Stromal cell of bone marrow (primary cell): ENCODE measurements around the gene DCAF12.
"Not testable (repeated sequence)": the region's sequence is repeated elsewhere in the genome, so short reads cannot be mapped to it uniquely, and the experiment has no call there.

ENCODE experiments used
- DNase-seq: peaks from one replicate; pipeline ENCODE4 v3.0.0-alpha.2; 2012; ENCODE audit warnings: low read depth

Gene DCAF12

DNA sequence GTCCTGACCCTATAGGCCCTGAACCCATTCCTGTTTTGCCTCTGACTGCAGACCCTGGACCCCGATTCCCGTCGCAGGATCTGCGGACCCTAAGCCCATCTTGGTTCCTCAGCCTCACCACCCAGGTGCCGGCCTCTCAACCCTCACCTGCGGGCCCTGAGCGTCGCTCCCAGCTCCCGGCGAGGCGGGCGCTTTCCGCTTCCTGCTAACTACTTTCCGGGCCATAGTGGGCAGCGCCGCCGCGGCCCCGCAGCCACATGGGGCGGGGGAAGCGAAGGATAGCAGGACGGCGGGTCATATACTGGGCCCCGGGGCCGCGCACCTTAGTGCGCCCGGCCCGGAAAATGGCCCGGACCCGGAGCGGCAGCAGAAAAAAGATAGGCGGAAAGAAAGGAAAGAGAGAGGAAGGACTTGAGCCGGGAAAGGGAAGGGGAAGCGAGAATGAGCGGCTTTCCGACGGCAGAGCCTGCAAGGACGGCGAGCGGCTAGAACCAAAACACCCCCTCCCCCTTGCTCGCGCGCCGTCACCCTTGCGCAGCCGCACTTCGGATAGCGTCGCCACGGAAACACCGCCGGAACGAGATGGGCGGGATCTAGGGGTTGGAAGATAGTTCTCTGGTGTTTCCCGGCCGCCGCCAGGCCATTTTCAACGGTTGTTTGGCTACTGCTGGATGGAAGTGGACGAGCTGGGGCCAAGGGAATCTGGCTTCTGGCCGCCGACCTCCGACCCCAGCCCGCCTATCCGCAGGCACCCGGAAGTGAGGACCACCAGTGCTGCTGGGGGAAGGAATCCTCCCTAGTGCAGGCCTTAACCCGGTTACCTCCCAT is at the start of gene DCAF12:
Gene DCAF12 (minus strand): TSS at position 492 of the 828 bp plus-strand sequence. CDS start 267 bp downstream, at position 225.
- DNase-seq = peak; percentile 86

DNA sequence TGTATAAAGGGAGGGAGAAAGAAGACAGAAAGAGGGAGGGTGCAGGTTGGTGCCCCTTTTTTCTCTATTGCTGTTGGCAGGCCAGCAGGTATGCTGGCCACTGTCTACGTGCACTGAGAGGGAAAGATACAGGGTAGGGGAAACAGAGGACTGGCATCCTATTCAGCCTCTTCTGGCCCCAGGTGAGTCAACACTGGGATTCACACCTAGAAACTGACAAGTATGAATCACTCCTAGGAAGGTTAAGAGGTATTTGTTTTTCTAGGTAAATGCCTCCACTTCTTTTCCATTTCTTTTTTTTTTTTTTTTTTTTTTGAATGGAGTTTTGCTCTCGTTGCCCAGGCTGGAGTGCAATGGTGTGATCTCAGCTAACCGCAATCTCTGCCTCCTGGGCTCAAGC is 49.6 kb upstream of the DCAF12 start:
- DNase-seq = no peak

DNA sequence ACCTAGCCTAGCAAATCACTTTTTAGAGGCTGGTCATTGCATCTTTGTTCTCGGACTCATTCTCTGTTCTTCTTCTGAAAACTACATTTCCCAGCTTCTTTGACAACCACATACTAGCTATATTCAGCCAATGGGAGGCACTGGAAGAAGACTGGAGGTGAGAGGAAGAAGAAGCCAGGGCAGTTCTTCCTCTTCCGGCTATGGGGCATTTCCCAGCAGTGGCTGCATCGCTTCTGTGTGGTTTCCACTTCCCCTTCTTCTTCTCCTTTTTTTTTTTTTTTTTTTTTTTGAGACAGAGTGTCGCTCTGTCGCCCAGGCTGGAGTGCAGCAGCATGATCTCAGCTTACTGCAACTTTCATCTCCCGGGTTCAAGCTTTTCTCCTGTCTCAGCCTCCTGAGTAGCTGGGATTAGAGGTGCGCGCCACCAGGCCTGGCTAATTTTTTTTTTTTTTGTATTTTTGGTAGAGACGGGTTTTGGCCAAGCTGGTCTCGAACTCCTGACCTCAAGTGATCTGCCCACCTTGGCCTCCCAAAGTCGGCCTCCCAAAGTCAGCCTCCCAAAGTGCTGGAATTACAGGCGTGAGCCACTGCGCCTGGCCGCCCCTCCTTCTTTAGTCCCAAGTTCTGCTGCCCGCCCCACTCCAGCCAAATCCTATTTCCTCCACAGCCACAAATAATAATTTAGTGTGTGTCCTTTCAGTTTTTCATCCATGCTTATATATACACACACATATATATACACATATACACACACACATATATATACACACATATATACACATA is 45.4 kb upstream of the DCAF12 start:
- DNase-seq = no peak

DNA sequence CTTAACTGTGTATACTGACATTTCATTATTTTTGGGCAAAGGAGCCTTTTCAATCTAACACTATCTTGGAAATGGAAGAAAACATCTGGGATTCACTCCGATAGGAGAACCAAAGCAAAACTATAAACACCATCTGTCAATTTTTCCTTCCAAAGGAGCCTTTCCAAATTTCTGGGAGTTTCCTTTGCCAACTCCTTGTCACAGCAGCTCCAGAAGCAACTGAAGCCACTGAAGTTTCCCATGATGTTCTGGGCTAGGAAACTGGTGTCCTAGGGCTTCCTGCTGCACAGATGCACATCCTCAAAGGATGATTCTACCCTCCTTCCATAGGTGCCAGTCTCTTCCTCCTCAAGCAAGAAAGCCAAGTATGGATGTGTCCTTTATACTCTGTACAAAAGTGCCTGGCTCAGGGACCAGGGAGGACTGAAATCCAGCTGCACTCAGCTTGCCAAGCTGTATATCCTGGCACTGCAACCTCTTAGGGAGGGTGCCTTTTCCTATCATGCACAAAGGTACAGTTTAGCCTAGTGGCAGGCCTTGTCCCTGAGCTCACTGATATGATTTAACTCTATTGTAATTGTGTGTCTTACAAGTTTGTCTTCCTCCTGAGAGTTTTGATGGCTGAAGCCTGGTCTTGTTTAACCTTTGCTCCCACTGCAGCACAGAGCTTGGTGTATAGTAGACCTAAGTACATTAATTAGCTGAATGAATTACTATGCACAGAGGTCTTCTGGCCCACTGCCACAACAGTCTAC is 43.9 kb upstream of the DCAF12 start:
- DNase-seq = no peak

DNA sequence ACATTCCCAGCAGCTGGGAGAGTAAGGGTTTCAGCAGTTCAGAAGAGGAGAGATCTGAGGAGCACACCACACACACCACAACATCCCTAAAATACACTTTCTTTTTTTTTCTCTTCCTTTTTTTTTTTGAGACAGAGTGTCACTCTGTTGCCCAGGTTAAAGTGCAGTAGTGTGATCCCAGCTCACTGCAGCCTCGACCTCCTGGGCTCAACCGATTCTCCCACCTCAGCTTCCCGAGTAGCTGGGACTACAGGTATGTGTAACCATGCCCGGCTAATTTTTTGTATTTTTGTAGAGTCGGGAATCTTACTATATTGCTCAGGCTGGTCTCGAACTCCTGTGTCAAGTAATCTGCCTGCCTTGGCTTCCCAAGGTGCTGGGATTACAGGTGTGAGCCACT is 42.6 kb upstream of the DCAF12 start:
- no peak for DNase-seq

DNA sequence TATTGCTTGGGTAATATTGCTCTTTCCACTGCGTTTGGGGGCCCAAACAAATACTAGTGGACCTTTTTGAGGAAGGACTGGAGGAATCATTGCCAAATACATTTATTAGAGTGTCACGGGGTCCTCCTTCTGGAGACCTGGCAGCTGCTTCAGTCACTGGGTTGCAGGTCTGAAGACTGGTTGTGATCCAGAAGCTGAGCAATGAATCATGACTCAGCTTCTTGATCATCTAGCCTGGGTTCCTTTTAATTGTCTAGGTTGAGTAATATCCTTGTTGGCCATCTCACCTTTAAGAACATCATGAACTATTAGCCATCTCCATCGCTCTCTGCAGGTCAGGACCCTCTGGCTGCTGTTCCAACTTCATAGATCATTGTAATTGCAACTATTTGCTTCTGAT is 36.9 kb upstream of the DCAF12 start:
- no peak for DNase-seq

DNA sequence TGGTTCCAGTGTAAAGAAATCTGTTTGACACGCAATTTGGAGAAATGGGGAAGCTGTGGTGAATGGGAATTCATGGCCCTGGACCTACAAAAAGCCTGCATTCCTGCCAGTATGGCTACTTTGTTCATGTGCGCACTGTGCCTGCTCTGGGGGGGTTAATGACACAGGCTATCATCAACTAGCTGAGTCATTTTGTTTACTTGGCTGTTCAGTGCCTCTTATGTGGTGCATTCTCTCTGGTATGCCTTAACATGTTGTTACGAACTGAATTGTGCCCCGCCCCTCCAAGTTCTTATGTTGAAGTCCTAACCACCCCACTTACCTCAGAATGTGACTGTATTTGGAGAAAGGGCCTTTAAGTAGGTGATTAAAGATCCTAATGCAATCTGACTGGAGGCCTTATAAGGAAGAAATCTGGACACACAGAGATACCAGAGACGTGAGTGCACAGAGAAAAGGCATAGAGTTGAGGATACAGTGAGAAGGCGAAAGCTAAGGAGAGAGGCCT is 31.9 kb upstream of the DCAF12 start:
- DNase-seq = no peak

DNA sequence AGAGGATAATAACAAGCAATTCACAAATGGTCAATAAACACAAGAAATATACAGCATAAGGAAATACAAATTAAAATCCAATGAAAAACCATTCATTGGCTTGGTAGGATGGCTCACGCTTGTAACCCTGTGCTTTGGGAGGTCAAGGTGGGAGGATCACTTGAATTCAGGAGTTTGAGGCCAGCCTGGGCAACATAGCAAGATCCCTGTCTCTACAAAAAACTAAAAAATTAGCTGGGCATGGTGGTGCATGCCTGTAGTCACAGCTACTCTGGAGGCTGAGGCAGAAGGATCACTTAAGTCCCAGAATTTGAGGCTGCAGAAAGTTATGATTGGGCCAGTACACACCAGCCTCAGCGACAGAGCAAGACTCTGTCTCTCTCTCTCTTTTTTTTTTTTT is 31.4 kb upstream of the DCAF12 start:
- DNase-seq = no peak

DNA sequence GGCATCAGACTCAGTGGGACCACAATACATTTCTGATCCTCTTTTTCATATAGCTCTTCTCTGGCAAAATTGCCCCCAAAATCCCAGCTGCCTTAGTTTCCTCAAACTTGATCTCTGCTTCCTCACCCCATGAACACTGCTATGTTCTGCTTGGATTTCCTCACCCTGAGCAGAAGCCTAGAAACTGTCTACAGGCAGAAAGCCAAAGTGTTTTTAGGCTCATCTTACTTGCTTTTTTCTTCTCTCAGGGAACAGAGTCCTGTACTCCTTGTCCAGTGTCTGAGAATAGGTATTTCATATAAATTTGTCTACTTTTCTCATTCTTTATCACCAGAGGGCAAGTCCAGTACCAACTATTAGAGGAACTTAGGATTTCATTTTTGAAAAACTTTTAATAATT is 30.8 kb upstream of the DCAF12 start:
- DNase-seq = no peak

DNA sequence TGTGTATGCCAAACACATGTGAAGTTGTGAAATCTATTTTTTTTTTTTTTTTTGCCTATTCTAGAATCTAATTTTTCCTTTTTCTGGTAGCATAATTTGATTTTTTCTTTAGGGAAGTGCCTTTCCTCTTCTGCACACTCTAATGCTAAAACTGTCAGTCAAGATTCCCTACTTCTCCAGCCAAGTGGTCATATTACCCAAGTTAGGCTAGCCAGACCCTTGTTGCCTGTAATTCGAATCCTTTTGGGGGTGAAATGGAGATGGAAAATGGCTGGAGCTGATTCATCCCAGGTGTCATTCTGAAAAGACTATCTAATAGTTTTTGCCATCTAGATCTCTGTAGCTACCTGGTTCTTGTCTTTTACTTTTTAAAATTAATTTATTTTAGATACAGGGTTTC is 27.6 kb upstream of the DCAF12 start:
- DNase-seq = no peak

DNA sequence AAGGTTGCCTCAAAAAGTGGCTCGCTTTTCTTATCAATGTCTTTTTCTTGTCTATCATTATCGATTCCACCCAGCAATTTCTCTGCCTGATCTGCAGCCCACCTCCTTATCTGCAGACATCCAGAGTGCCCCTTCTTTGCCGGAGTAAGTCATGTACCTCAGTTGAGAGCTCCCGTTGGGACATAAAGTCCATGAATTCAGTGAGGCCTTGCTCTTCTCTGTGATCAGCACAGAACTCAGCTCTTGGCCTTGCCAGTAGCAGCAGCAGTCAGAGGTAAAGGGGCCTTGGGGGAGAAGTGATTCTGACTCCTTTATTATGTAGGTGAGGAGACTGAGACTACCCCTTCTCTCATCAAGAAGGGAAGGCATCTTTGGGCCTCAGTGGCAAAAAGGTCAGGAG is 24.9 kb upstream of the DCAF12 start:
- no peak for DNase-seq

DNA sequence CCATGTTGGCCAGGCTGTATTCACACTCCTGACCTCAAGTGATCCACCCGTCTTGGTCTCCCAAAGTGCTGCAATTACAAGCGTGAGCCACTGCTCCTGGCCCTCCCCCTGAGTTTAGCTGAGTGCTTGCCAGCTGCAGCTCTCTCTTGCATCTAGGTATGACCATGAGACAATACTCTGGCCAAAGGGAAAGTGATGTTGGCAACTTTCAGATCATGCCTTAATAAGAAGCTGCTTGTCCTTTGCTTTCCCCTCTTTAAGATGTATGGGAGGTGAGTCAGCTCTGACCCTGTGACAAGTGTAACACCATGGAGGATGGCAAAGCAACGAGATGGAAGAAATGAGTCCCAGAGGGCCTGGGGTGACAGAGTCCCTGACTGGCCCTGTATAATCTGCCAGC is 18.7 kb upstream of the DCAF12 start:
- no peak for DNase-seq

DNA sequence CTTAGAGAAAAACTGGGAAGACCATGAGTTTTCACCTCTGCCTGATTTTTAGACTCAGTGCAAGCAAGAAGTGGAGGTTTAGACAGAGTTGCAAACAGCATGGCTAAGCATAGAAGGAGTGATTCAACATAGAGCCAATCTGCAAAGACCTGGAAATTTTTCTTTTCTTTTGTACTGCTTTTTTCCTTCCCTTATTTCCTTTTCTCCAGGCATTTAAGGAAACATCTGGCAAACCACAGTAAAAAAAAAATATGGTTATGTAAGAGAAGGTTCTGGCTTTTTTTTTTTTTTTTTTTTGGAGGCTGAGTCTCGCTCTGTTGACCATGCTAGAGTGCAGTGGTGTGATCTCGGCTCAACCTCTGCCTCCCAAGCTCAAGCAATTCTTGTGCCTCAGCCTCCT is 16.6 kb upstream of the DCAF12 start:
- DNase-seq = no peak

DNA sequence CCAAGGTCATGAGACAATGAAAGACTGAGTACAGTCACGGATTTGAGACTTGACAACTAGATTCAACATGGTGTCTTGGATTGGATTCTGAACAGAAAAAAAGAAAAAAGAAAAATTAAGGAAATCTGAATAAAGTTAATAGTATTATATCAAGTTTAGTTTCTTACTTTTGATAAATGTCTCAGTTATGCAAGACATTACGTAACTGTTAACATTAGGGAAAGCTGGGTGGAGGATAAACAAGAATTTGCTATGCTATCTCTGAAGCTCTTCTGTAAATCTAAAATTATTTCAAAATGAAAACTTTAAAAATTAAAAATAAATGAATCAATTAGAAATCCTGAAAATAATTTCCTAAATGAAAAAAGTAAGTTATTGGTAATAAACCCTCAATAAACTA is 14.4 kb upstream of the DCAF12 start:
- DNase-seq = no peak

DNA sequence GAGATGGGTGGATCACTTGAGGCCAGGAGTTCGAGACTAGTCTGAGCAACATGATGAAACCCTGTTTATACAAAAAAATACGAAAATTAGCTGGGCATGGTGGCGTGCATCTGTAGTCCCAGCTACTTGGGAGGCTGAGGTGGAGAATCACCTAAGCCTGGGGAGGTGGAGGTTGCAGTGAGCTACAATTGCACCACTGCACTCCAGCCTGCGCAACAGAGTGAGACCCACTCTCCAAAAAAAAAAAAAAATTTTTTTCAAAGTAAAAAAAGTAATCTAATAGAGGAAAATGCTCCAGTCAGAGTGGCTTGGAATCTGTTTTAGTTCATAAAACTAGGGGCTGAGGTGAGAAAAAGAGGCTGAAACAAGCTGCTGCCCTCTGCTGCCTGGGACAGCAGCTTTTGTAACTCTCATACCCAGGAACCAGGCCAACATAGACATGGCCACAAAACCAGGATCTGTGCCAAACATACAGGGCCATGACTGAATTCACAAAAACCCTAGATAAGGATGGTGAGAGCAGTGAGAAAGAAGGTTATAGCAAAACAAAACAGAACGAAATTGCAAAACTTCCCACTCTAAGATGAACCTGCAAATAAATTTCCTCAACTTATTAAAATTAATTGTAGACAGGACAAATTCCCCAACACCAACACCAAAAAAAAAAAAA is 13.1 kb upstream of the DCAF12 start:
- peak; percentile 91 for DNase-seq

DNA sequence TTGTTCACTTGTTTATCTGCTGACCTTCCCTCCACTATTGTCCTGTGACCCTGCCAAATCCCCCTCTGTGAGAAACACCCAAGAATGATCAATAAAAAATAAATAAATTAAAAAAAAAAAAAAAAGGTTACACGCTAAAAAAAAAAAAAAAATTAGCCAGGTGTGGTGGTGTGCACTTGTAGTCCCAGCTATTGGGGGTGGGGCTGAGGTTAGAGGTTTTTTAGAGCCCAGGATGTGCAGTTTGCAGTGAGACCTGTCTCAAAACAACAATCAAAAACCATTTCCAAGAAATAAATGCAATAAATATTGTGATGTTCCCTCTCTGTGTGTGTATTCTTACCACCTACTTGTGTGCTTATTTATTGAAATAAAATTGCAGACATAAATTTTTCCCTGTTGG is 12.1 kb upstream of the DCAF12 start:
- DNase-seq = not testable (repeated sequence)

DNA sequence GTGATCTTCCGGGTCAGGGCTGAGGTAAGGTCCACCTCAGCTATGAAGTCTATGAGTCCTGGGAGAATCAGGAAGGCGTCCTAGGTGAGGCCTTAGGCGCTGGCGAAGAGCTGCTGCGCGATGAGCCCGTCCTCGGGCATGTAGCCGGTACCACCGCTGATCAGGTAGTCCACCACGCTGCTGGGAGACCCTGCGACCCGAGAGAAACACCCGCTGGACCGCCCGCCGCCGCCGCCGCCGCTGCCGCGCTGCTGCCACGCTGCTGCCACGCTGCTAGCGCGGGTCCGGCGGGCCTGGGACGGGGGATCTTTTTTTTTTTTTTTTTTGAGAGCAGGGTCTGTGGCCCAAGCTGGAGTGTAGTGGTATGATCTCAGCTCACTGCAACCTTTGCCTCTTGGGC is 8.0 kb upstream of the DCAF12 start:
- DNase-seq = no peak

DNA sequence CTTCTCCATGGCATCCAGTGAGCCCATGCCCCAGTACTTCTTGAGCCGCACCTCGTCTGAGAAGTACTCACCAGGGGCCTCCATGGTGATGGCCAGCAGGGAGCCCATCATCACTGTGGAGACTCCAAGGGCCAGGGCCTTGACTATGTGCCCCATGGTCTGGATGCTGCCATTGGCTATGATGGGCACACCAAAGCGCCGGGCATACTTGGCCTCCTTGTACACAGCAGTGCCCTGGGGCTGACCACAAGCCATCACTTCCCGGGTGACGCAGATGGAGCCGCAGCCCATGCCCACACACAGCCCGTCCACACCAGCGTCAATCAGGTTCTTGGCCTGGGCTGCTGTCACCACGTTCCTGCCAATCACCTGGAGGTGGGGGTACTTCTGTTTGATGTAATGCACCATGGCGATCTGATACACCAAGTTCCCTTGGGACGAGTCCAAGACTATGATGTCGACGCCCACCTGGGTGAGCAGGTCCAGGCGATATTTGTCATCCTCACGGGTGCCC is 7.0 kb upstream of the DCAF12 start:
- DNase-seq = no peak

DNA sequence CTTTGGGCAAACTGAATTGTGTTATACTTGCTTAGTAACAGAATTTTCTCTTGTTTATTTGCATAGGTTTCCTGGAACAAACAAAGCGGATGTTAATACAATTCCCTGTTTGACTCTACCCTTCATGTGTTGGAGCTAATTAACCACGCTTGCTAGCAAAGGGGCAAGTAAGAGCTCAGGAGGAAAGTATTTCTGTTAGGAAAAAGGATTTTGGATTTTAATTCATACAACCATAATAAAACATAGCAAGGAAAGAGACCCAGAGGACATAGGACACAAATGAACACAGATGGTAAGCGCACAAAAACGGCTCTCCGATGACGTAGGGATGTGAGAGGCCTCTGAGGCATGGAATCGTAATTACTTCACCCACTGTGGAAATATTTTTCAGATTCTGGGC is 5.1 kb upstream of the DCAF12 start:
- DNase-seq = no peak

DNA sequence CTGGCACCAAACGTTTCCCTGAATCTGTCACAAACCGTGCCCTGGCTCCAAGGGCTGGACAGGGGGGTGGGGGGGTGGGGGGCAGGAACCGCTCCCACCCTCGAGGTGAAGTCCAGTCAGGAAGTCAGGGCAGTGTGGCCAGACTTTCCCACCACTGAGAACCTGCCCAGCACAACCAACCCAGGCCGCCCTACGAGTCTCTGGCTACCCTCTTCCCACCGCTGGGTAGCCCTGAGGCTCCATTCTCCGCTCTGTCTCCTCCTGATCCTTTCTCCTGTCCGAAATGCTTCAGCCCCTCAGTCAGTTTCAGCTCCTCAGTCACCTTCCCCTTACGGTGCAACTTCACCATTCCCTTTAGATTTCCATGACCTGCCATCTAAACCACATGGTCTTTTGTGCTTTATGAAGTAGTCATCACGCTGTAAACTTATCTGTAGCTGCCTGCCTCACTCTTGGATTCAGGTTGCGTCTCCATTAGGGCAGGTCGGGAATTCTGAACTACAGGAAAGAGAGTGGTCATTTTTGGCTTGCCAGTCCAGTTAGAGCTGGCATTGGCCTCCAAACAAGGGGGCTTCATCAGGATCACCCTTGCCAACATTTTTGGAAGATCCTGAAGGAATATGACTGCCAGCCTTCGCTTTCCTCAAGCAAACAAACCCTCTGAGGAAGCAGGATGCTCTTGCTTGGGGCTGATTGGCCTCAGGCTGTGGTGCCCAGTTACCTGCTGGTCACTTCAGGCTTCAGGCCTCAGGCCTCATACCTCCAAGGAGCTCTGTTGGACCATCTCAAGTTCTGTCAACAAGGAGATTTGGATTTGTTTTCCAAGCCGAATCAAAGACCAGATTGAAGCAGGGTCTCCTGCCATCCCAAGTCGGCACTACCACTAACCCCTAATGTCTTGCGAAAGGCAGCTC is 794 bp upstream of the DCAF12 start:
- DNase-seq = no peak
